LoVo (cell line): ENCODE results near the gene FAM107B.

ENCODE experiments used
- DNase-seq: peaks from one replicate; pipeline ENCODE4 v3.0.0-alpha.2; 2016; ENCODE audit warnings: low spot score

Gene FAM107B

GRCh38 chr10:14556285-14556956 lies 218.3 kb downstream of the FAM107B start:
- no peak for DNase-seq

- no peak for DNase-seq
Observed at GRCh38 chr10:14555807-14556206, 218.9 kb downstream of the FAM107B start.

DNA sequence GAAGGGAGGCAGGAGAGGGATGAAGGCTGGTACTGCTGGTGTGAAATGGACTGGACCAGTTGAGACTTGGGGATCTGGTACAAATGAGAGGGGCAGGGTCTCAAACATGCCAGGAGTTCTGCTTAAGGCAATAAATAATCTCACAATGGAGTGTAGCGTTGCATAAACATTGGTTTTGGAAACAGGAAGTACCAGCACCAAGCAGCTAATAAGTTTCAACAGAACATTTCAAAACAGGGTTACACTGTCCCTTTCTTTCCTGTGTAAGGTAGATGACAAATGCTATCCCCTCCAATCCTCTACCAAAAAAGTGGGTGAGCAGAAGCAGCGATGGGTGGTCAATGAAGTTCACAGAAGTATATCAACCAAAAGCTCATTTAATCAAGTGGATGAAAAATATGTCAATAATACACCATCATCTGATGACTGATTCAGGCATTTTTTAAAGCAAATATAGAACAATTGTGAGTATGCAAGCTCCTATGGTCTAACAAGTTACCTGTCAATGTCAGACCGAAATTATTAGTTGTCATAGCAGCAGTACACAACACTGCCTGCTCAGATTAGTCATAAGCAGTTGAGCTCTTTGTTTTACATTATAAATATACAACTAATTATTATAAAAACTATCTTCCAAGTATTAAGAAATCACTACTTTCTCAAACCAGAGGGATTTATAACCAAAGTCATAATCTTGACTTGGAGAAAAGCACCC lies 220.0 kb downstream of the FAM107B start:
- DNase-seq, result no peak

- no peak for DNase-seq
Observed at GRCh38 chr10:14554091-14554490, 220.6 kb downstream of the FAM107B start.

- DNase-seq, result no peak
Observed at GRCh38 chr10:14553448-14553847, 221.2 kb downstream of the FAM107B start.

DNA sequence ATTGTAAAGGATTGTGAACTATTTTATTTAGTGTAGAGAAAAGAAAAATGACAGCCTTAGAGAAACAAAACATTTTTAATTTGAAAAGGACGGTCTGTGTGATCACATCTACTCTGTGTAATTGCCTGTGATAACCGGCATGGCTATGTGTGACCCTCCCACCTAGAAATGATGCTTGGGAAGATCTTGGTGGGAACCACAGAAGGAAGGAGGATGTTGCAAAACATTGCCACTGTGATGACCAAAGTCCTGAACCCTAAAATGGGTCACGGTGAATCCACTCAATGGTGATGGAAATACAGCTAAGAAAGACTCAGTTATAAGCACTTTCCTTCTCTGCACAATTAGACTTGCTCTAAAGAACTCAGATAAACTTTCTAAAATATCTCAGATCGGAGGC lies 222.7 kb downstream of the FAM107B start:
- no peak for DNase-seq

- peak; percentile 14 for DNase-seq
Observed at GRCh38 chr10:14550471-14550981, 224.2 kb downstream of the FAM107B start.

GRCh38 chr10:14549496-14549895 lies 225.2 kb downstream of the FAM107B start:
- no peak for DNase-seq

DNA sequence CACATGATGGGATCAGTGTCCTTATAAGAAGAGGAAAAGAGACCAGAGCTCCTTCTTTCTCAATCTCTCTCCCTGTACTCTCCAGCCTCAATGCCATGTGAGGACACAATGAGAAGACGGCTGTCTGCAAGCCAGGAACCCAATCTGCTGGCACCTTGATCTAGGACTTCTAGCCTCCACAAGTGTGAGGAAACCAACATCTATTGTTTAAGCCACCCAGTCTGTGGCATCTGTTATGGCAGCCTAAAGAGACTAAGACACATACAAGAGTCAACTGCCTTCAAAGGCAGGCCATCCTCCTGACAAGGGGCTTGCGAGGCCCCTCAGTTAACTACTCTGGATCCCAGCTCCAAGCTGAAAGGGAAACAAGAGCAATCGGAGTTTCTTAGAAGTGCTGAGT lies 225.7 kb downstream of the FAM107B start:
- DNase-seq, result no peak

- DNase-seq, result no peak
Observed at GRCh38 chr10:14548474-14548873, 226.2 kb downstream of the FAM107B start.

DNA sequence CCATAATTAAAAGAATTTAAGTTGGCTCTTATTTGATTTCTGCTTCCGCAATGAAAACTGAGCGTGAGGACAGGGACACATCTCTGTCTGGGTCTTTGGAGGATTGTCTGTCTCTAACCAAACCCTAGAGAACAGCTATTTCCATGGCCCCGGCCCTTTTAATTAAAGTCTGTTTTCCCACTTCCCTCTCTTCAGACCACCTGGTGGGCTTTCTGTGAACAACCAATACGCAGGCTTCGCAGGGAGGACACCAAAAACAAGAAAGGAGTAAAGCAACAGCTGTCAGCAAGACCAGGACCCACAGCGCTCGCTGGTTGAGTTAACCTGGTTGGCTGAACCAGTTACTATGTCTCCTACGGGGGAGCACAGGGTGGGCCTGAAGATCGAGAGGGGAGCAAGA lies 226.9 kb downstream of the FAM107B start:
- no peak for DNase-seq

GRCh38 chr10:14545827-14546226 lies 228.9 kb downstream of the FAM107B start:
- DNase-seq, result no peak

DNA sequence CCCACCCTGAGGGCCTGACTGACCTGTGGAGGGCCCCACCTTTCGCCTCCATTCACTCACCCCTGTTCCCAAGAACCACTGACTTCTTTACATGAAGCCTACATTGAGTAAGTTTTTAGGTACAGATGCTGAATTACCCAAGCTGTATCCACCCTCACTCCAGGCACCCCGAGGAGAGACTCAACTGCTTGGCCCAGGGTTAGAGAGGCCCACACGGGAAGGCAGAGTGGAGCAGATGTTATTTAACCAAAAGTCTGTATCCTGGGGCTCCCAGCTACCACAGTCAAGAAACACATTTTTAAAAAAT lies 230.8 kb downstream of the FAM107B start:
- no peak for DNase-seq

GRCh38 chr10:14543046-14543903 lies 231.4 kb downstream of the FAM107B start:
- no peak for DNase-seq

DNA sequence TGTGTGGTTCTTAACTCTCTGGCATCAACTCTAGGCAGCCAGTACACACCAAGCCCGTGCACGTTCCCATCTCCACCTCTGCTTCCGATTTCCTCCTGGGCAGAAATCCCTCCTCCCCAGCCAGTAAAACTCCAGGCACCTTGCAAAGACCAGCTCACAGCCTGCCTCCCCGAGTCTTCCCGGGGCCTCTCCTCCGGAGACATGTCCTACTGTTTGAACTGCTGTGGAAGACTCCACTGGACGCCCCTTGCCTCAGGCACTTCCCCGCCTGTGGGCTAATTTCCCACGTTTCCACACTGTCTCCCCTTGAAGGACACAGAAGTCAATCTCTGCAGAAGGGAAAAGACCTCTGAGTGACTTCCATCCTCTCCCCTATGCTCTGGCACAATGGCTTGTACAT lies 233.3 kb downstream of the FAM107B start:
- no peak for DNase-seq

DNA sequence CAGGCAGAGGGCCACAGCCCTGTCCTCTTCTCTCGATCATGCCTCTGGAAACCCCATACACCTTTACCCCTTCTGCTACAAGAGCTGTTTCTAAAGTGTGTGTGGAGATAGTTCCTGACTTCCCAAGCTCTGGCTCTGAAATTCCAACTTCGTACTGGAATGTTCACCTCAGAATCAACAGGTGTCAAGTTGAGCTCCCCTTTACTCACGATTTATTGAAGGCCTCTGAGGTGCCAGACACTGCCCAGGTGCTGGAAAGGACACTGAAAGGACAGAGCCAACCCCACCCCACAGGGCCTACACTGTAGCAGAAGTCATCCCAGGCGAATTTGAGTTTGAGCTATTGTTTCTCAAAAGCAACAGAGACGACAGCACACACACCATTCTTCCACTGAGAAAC lies 234.1 kb downstream of the FAM107B start:
- DNase-seq, result no peak

DNA sequence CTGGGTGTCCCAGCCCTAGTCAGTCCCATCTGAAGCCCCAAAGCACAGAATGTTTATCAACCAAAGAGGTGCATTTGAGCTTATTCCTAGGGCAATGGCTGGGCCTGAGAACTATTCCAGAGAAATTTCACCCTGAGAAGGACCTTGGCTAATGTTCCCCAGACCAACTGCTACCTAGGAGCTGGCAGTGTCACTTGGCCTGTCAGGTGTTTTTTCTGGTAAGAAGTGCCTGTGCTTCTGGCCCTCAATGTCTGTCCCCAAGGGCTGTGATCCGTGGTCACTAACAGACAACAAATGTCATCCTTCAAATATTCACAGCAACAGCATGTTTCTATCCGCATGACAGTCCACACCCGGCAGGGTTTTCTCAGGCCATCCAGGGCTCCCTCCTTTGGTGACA lies 234.6 kb downstream of the FAM107B start:
- no peak for DNase-seq

GRCh38 chr10:14539176-14539575 lies 235.5 kb downstream of the FAM107B start:
- DNase-seq, result no peak

GRCh38 chr10:14536241-14537213 lies 238.2 kb downstream of the FAM107B start:
- DNase-seq, result peak; percentile 25

DNA sequence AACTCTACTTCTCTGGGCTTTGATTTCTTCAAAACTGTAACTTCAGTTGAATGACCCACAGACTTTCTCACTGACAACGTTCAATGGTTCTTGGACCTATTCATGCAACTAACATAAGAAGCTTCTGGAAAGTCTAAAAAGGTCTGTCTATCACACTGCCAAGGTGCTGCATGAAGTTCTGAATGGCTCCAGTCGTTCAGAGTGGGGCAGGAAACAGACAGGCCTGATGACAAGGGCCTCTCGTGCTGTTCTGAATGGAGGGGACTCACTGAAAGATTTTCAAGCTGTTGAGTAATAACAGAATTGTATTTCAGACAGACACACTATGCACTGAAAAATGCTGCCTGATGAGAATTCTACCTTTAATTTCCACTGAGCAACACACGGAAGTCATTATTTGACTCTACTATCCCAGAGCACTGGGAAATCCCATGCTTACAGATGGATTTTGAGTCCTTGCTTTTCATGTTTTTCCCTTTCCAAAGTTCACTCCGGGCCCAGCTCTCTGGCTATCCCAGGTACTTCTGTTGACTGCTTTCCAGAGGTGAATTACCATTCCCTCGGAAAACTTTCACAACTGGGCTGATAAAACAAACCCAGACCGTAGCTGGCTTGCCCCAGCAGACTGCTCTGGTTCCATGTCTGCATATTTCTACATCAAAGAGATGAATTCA lies 239.1 kb downstream of the FAM107B start:
- DNase-seq, result no peak

- no peak for DNase-seq
Observed at GRCh38 chr10:14534152-14534551, 240.5 kb downstream of the FAM107B start.
